Measurements from ENCODE around the gene ZCCHC7. TPM values are rescaled to one million over a fixed set of nuclear protein-coding genes. Genes with fewer than 3 reads are reported as not detected.

ZCCHC7 gene
- total and polyA plus RNA-seq, 9 of the 15 experiments (the other 6 are each of a cell fraction or from before 2014, with no cell fraction given), result 34.1 to 68.9 (median 48.8) TPM

DNA sequence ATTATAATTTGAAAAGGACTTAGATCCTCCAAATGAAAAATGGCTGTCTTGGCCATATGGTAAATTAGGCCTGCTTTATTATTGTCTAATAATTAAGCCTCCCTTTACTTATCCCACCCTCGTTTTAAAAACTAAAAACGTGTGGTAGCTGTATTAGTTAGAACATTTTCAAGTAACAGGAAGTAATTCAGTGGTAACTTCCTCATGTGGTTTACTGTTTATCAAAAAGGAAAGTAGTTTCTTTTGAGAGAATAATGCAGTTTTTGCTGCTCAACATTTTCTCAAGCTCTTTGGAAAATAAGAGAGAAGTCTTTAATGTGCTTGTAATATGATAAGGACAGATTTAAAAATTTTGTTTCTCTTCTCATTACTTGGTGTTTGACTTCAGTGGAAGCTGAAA is 26.0 kb downstream of the ZCCHC7 start (continued):
- TF ChIP-seq, protein P1, sequence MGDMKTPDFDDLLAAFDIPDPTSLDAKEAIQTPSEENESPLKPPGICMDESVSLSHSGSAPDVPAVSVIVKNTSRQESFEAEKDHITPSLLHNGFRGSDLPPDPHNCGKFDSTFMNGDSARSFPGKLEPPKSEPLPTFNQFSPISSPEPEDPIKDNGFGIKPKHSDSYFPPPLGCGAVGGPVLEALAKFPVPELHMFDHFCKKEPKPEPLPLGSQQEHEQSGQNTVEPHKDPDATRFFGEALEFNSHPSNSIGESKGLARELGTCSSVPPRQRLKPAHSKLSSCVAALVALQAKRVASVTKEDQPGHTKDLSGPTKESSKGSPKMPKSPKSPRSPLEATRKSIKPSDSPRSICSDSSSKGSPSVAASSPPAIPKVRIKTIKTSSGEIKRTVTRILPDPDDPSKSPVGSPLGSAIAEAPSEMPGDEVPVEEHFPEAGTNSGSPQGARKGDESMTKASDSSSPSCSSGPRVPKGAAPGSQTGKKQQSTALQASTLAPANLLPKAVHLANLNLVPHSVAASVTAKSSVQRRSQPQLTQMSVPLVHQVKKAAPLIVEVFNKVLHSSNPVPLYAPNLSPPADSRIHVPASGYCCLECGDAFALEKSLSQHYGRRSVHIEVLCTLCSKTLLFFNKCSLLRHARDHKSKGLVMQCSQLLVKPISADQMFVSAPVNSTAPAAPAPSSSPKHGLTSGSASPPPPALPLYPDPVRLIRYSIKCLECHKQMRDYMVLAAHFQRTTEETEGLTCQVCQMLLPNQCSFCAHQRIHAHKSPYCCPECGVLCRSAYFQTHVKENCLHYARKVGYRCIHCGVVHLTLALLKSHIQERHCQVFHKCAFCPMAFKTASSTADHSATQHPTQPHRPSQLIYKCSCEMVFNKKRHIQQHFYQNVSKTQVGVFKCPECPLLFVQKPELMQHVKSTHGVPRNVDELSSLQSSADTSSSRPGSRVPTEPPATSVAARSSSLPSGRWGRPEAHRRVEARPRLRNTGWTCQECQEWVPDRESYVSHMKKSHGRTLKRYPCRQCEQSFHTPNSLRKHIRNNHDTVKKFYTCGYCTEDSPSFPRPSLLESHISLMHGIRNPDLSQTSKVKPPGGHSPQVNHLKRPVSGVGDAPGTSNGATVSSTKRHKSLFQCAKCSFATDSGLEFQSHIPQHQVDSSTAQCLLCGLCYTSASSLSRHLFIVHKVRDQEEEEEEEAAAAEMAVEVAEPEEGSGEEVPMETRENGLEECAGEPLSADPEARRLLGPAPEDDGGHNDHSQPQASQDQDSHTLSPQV (IDR thresholded peaks at IDR 0.05), result peak; percentile 44; the same call in 1 of the 2 replicates
- TF ChIP-seq ZNF133 (CRISPR knock-in tag; IDR thresholded peaks at IDR 0.05), result no peak
- 0 out of 2 replicates have a peak, but pooled peaks have one; percentile 44 for TF ChIP-seq MYC (IDR thresholded peaks at IDR 0.05; ENCODE audit: low read depth, low read length)
- no peak for TF ChIP-seq MYC (CRISPR knock-in tag; IDR thresholded peaks at IDR 0.05; ENCODE audit: borderline replicate concordance, low read depth)
- TF ChIP-seq L3MBTL2 (IDR thresholded peaks at IDR 0.05), result no peak
- TF ChIP-seq, protein P2, sequence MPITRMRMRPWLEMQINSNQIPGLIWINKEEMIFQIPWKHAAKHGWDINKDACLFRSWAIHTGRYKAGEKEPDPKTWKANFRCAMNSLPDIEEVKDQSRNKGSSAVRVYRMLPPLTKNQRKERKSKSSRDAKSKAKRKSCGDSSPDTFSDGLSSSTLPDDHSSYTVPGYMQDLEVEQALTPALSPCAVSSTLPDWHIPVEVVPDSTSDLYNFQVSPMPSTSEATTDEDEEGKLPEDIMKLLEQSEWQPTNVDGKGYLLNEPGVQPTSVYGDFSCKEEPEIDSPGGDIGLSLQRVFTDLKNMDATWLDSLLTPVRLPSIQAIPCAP (CRISPR knock-in tag; IDR thresholded peaks at IDR 0.05; ENCODE audit: borderline replicate concordance), result no peak
- TF ChIP-seq, protein P3, sequence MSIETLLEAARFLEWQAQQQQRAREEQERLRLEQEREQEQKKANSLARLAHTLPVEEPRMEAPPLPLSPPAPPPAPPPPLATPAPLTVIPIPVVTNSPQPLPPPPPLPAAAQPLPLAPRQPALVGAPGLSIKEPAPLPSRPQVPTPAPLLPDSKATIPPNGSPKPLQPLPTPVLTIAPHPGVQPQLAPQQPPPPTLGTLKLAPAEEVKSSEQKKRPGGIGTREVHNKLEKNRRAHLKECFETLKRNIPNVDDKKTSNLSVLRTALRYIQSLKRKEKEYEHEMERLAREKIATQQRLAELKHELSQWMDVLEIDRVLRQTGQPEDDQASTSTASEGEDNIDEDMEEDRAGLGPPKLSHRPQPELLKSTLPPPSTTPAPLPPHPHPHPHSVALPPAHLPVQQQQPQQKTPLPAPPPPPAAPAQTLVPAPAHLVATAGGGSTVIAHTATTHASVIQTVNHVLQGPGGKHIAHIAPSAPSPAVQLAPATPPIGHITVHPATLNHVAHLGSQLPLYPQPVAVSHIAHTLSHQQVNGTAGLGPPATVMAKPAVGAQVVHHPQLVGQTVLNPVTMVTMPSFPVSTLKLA (conservative IDR thresholded peaks at IDR 0.05), result peak; percentile 30 to 38; a peak in 1 of 4 replicates
- no peak for TF ChIP-seq SMAD3 (CRISPR knock-in tag; conservative IDR thresholded peaks at IDR 0.05)
- no peak for TF ChIP-seq ZNF224 (CRISPR knock-in tag; IDR thresholded peaks at IDR 0.05)
- no peak for TF ChIP-seq THRAP3 (IDR thresholded peaks at IDR 0.05; ENCODE audit: borderline replicate concordance)
